Esophagus squamous epithelium (tissue), 5 donors: Measurements from ENCODE around the gene CFAP77. TPM values are rescaled to one million over a fixed set of nuclear protein-coding genes. Genes with fewer than 3 reads are reported as not detected.

ENCODE experiments used
- DNase-seq: peaks from one replicate; lab custom pipeline; 2025; lab: John Stamatoyannopoulos, UW
- H3K27ac ChIP-seq, 4 donors: fragments of 200-600 bp; sonication (generic); one replicate each; pipeline ENCODE4 v1.5.1; 2016 to 2019; ENCODE audit warnings: mild to moderate bottlenecking in 1 of 4
- H3K27me3 ChIP-seq, 4 donors: fragments of 200-600 bp; sonication (generic); 1 replicate in 3 of 4; 2 replicates in 1 of 4; pipeline versions ENCODE4 v1.5.1 to v1.6.0; 2017 to 2021; ENCODE audit warnings: antibody characterized with exemption in 1 of 4
- H3K36me3 ChIP-seq, 3 donors: fragments of 200-600 bp; sonication (generic); one replicate each; pipeline ENCODE4 v1.5.1; 2016 to 2019
- H3K4me1 ChIP-seq, 3 donors: fragments of 200-600 bp; sonication (generic); one replicate each; pipeline ENCODE4 v1.5.1; 2017 to 2019
- H3K4me3 ChIP-seq, 4 donors: fragments of 200-600 bp; sonication (generic); 1 replicate in 3 of 4; 2 replicates in 1 of 4; pipeline ENCODE4 v1.5.1; 2016 to 2019; ENCODE audit warnings: mild to moderate bottlenecking in 2 of 4, moderate library complexity in 1 of 4
- H3K9me3 ChIP-seq, 3 donors: fragments of 200-600 bp; sonication (generic); one replicate each; pipeline ENCODE4 v1.5.1; 2016 to 2019
- CTCF ChIP-seq, 6 experiments: fragments of 450-650 bp in 4 of 6; fragments of 200-600 bp in 2 of 6; sonication (generic) in 2 of 6; IDR thresholded peaks; one replicate each; pipeline ENCODE4 v1.5.1; 2016 to 2019; ENCODE audit warnings: antibody characterized with exemption in 6 of 6, mild to moderate bottlenecking in 4 of 6, moderate library complexity in 4 of 6
- POLR2A ChIP-seq, 4 donors: fragments of 450-650 bp; IDR thresholded peaks; one replicate each; pipeline ENCODE4 v1.6.1; 2017; ENCODE audit warnings: antibody characterized with exemption in 4 of 4, mild to moderate bottlenecking in 4 of 4, moderate library complexity in 3 of 4
- whole genome bisulfite sequencing, 2 donors: methylation state at CpG; one replicate each; pipeline ENCODE4 v1.1.5; 2018; 5-methylcytosine and 5-hydroxymethylcytosine counted together
- intact Hi-C: fragments of 100-400 bp; cut with DNase I; formaldehyde crosslinking; loops from one replicate; pipeline ENCODE4 v1.15.0; 2022
- total RNA-seq, 4 donors: library from RNA; depleted of rRNA; stranded (reverse); fragments of >200 nt; gene quantifications; one replicate each; pipeline ENCODE4 v1.1.0, GENCODE V29; 2016
- donor health status: DM: yes; HTN: yes; CAD: no.

The CFAP77 gene
- total RNA-seq, 4 donors from 2014 or later: not detected

DNA sequence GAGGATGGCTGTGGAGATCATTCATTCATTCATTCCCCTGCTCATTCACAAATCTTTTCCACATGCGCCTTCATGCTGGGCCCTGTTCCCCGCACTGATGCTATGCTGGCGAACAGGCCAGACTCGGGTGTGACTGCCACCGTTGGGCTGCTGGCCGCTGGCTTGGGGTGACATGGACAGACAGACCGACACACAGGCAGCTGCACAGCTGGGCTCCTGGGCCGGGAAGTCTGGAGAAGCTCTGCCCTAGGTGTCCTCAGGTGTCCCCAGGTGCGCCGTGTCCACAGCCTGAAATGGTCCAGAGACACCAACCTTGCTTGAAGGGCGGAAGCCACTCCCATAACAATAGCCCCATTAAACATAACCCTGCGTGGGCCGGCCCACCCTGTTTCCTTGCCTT, 137.4 kb downstream of the CFAP77 start:
- no peak for DNase-seq
- intact Hi-C loops: no loop called here
- WGBS, 2 donors: 85 to 93% methylated on average over 4 of the region's 13 CpGs
- H3K27me3 ChIP-seq: peaks cover 0 to 77% (median 0%) of the 10 kb centered on the region in 4 donors
- H3K27ac ChIP-seq: no peak overlapping the region
- peaks cover 0 to 9% (median 3%) of the 10 kb centered on the region in 3 donors for H3K4me1 ChIP-seq
- no peak overlapping the region for H3K4me3 ChIP-seq
- no peaks in the 10 kb centered on the region for H3K9me3 ChIP-seq
- no peaks in the 10 kb centered on the region for H3K36me3 ChIP-seq
- TF ChIP-seq CTCF (IDR thresholded peaks at IDR 0.05) (no peak), POLR2A (IDR thresholded peaks at IDR 0.05) (no peak)

DNA sequence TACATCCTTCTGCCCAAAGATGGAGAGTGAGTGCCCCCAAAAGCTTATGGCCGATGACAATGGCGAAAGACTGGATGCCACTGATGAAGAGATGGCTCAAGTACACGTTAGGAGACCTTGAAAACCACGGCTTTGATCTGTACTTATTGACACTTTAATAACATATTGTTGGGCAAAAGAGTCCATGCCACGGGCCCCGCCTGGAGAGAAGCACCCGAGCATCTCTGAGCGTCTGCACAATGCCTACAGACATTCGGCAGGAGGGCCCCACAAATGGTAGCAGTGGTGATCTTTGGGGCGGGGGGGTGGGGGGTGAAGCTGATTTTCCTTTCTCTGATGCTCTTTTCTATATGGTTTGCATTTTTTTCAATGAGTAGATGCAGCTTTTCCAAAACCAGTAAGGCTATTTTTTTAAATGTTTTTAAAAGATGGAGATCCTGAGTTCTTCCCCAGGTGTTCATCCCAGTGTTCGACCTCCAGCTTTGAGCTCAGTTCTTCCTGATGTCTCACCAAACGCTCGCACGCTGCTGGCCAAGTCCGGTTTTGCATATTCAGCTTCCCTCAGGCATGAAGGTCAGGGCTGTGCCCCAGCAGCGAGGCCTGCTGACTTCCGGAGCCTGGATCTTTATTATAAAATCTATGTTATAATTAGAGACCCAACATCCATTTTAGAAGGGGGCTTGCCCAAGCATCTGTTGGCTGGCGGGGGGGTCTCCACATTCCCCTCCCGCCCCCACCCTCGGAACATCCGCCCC, 138.1 kb downstream of the CFAP77 start:
- Histone ChIP-seq H3K4me1 (peaks cover 0 to 9% (median 3%) of the 10 kb centered on the region in 3 donors), H3K27ac (no peak overlapping the region), H3K9me3 (no peaks in the 10 kb centered on the region), H3K4me3 (no peak overlapping the region), H3K36me3 (no peaks in the 10 kb centered on the region), H3K27me3 (peaks cover 0 to 73% (median 0%) of the 10 kb centered on the region in 4 donors)
- no peak for DNase-seq
- 54 to 58% methylated on average over 18 to 19 of the region's 21 CpGs for WGBS, 2 donors
- TF ChIP-seq POLR2A (IDR thresholded peaks at IDR 0.05) (no peak), CTCF (IDR thresholded peaks at IDR 0.05) (no peak)
- intact Hi-C loops: no loop called here

GRCh38 chr9:132548751-132549640, 139.0 kb downstream of the CFAP77 start:
- 57 to 58% methylated on average over 13 to 16 of the region's 17 CpGs for WGBS, 2 donors
- intact Hi-C loops: no loop called here
- DNase-seq: no peak
- TF ChIP-seq POLR2A (IDR thresholded peaks at IDR 0.05) (no peak), CTCF (IDR thresholded peaks at IDR 0.05) (no peak)
- Histone ChIP-seq H3K27ac (no peak overlapping the region), H3K4me1 (peaks cover 0 to 9% (median 3%) of the 10 kb centered on the region in 3 donors), H3K36me3 (no peaks in the 10 kb centered on the region), H3K27me3 (peaks cover 0 to 72% (median 0%) of the 10 kb centered on the region in 4 donors), H3K4me3 (no peak overlapping the region), H3K9me3 (no peaks in the 10 kb centered on the region)

DNA sequence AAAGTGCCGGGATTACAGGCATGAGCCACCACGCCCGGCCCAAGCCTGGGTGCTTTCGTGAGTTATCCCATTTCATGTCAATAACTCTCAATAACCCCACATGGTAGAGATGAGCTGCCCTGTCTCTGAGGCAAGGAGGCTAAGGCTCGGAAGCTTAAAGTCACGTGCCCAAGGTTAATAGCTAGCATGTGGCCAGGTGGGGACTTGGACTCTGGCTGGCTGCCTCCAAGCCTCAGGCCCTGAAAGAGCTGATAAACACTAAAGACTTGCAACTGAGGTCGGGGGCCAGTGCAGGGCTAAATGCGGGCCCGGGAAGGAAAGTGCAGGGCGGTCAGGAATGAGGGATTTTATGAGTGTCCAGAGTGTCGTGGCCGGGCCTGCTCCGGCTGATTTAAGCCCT, 141.5 kb downstream of the CFAP77 start:
- DNase-seq: no peak
- no peaks in the 10 kb centered on the region for H3K36me3 ChIP-seq
- no peak overlapping the region for H3K4me3 ChIP-seq
- no peak overlapping the region for H3K27ac ChIP-seq
- H3K9me3 ChIP-seq: no peaks in the 10 kb centered on the region
- H3K27me3 ChIP-seq: peaks cover 0 to 72% (median 0%) of the 10 kb centered on the region in 4 donors
- peaks cover 0 to 2% (median 0%) of the 10 kb centered on the region in 3 donors for H3K4me1 ChIP-seq
- intact Hi-C loops: no loop called here
- TF ChIP-seq POLR2A (IDR thresholded peaks at IDR 0.05) (no peak), CTCF (IDR thresholded peaks at IDR 0.05) (no peak)
- 79 to 80% methylated on average over 9 to 11 of the region's 13 CpGs for WGBS, 2 donors

- WGBS, 2 donors: 73 to 85% methylated on average over 3 to 10 of the region's 12 CpGs
- no peaks in the 10 kb centered on the region for H3K4me1 ChIP-seq
- no peaks in the 10 kb centered on the region for H3K36me3 ChIP-seq
- DNase-seq: no peak
- intact Hi-C loops: no loop called here
- TF ChIP-seq CTCF (IDR thresholded peaks at IDR 0.05) (no peak), POLR2A (IDR thresholded peaks at IDR 0.05) (no peak)
- H3K27me3 ChIP-seq: peaks cover 0 to 72% (median 0%) of the 10 kb centered on the region in 4 donors
- H3K4me3 ChIP-seq: no peak overlapping the region
- H3K27ac ChIP-seq: no peak overlapping the region
- H3K9me3 ChIP-seq: no peaks in the 10 kb centered on the region
These were observed 142.0 kb downstream of the CFAP77 start for GRCh38 chr9:132552041-132552440.
